Rectal smooth muscle tissue (tissue), 1 donor: ENCODE data around the gene SLMAP.

Experiments
- H3K27ac ChIP-seq: one replicate; pipeline ENCODE4 v1.7.0; 2013; ENCODE audit warnings: low read depth, low read length, inconsistent platforms
- H3K27me3 ChIP-seq: one replicate; pipeline ENCODE4 v1.7.0; 2013; ENCODE audit warnings: low read length; ENCODE audit not compliant: control insufficient read depth, insufficient read depth
- H3K36me3 ChIP-seq: one replicate; pipeline ENCODE4 v1.7.0; 2013; ENCODE audit warnings: low read length; ENCODE audit not compliant: control insufficient read depth, insufficient read depth
- H3K4me1 ChIP-seq: one replicate; pipeline ENCODE4 v1.7.0; 2013; ENCODE audit warnings: low read length; ENCODE audit not compliant: control insufficient read depth, insufficient read depth
- H3K4me3 ChIP-seq: one replicate; pipeline ENCODE4 v1.7.0; 2013; ENCODE audit warnings: low read length
- H3K9ac ChIP-seq: one replicate; pipeline ENCODE4 v1.7.0; 2013; ENCODE audit warnings: low read length

SLMAP gene

GRCh38 chr3:57784089-57784735 lies 28.1 kb downstream of the SLMAP start:
- no peaks in the 10 kb centered on the region for H3K36me3 ChIP-seq
- H3K4me3 ChIP-seq, result no peak overlapping the region
- no peak overlapping the region for H3K9ac ChIP-seq
- no peaks in the 10 kb centered on the region for H3K27me3 ChIP-seq
- no peak overlapping the region for H3K27ac ChIP-seq
- H3K4me1 ChIP-seq, result no peaks in the 10 kb centered on the region

DNA sequence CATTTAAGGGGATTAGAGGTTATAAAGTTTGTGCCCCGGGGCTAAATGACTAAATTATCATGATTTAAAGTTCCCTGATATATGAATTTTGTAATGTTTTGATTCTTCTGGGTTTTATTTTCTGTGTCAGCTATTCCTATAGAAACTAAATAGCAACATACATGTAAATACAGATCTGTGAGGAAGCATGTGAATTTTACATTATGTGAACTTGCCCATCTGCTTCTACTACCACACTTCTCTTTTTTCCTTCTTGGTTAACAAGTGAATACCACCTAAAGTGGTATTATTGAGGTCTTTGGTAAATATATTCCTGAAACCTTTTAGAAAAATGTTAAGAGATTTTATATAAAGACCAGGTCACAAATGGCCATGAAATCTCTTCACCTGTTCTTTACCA lies 29.3 kb downstream of the SLMAP start:
- Histone ChIP-seq H3K4me3 (no peak overlapping the region), H3K9ac (no peak overlapping the region), H3K27me3 (no peaks in the 10 kb centered on the region), H3K36me3 (no peaks in the 10 kb centered on the region), H3K4me1 (no peaks in the 10 kb centered on the region), H3K27ac (no peak overlapping the region)

DNA sequence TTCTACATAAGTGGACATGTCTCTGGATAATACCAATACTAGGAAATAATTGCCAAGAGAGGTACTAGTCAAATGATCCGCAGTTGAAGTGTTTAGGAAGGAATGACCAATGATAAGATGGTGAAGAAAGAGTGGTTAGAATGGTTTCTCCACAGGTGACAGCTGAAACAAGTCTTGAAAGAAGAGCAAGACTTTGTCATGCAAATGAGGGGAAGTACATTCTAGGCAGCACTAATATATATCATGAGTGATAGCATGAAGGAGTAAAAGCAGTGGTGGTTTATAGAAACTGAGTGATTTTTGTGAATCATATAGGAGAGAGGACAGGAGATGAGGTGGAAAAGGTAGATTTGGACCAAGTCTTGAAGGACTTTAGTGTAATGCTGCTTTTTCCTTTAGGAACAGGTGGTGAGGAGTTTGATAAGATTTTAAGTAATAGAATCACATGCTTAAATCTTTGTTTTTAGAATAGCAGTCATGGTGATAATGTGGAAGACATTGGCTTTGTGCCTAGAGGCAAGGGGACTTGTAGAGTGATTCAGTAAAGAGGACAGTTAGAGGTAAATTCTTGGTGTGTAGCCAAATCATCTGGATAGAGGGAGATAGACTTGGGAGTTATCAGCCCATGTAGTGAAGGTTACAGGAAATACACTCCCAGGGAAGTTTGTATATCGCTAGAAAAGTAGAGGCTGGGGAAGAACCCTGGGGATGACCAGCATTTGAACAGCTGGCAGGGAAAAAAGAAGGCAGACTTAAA lies 31.9 kb downstream of the SLMAP start:
- no peak overlapping the region for H3K9ac ChIP-seq
- H3K4me1 ChIP-seq, result no peaks in the 10 kb centered on the region
- H3K27me3 ChIP-seq, result no peaks in the 10 kb centered on the region
- no peak overlapping the region for H3K4me3 ChIP-seq
- H3K36me3 ChIP-seq, result no peaks in the 10 kb centered on the region
- H3K27ac ChIP-seq, result no peak overlapping the region

DNA sequence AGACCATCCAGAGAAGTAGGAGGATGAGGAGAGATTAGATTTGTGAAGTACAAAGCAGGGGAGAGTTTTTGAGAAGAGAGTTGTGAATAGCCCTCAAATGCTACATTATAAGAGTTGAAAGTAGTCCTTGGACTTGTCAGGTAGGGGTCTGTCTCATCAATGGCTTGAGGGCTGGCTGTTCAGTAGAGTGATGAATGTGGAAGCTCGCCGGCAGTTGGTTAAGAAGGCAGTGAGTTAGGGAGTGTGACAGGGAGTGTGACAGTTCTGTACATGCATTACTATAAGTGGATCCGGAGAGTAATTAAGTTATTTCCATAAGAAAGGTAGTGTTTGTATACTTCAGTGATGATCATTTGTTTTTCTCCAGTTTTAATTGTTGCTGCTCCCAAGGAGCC lies 32.5 kb downstream of the SLMAP start:
- Histone ChIP-seq H3K9ac (no peak overlapping the region), H3K36me3 (no peaks in the 10 kb centered on the region), H3K27ac (no peak overlapping the region), H3K27me3 (no peaks in the 10 kb centered on the region), H3K4me1 (no peaks in the 10 kb centered on the region), H3K4me3 (no peak overlapping the region)

DNA sequence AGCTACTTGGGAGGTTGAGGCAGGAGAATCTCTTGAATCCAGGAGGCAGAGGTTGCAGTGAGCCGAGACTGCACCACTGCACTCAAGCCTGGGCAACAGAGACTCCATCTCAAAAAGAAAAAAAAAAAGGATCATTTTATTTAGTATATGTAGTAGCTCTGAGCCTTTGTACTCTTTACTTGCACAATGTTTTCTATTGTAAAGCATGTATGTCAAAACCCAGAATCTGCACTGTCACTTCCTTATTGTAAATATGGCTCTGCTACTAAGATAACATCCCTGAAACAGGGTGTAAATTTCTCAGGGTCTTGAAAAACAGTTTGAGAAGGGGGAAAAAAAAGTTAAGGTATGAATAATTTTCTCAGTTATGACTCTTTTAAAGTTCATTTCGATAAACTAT lies 35.1 kb downstream of the SLMAP start:
- no peaks in the 10 kb centered on the region for H3K36me3 ChIP-seq
- no peaks in the 10 kb centered on the region for H3K27me3 ChIP-seq
- no peaks in the 10 kb centered on the region for H3K4me1 ChIP-seq
- no peak overlapping the region for H3K4me3 ChIP-seq
- no peak overlapping the region for H3K9ac ChIP-seq
- H3K27ac ChIP-seq, result no peak overlapping the region

DNA sequence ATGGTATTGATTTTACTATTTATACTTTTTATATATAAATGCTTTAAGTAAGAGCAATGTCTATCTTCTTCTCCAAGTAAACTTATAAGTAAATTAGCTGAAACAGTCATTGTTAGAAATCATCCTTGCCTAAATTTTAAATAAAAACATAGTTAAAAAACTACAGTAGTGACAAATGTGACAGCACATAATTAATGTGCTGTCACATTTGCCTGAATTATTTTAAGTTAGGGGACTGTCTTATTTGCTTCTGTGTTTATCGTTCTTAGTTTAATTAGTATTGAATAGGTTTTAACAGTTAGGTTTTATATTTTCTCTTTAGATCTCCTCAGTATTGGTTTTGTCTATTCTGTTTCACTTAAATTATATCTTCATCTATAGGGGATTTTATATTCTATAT lies 36.1 kb downstream of the SLMAP start:
- Histone ChIP-seq H3K4me1 (no peaks in the 10 kb centered on the region), H3K36me3 (no peaks in the 10 kb centered on the region), H3K27me3 (no peaks in the 10 kb centered on the region), H3K27ac (no peak overlapping the region), H3K4me3 (no peak overlapping the region), H3K9ac (no peak overlapping the region)

DNA sequence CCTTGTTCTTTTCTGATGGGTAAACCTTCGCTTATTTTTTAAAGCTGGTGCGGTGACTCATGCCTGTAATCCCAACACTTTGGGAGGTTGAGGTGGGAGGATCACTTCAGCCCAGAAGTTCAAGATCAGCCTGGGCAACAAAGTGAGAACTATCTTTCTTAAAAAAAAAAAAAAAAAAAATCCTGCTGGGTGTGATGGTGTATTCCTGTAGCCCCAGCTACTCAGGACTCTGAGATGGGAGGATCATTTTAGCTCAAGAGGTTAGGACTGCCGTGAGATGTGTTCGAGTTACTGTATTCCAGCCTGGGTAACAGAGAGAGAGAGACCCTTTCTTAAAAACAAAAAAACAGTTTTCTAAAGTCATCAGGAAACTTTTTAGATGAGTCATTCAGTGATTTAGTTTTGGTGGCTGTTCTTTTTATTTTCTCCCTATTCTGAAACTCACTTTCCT lies 37.7 kb downstream of the SLMAP start:
- H3K9ac ChIP-seq, result no peak overlapping the region
- no peaks in the 10 kb centered on the region for H3K27me3 ChIP-seq
- H3K4me3 ChIP-seq, result no peak overlapping the region
- H3K36me3 ChIP-seq, result no peaks in the 10 kb centered on the region
- no peak overlapping the region for H3K27ac ChIP-seq
- no peaks in the 10 kb centered on the region for H3K4me1 ChIP-seq

DNA sequence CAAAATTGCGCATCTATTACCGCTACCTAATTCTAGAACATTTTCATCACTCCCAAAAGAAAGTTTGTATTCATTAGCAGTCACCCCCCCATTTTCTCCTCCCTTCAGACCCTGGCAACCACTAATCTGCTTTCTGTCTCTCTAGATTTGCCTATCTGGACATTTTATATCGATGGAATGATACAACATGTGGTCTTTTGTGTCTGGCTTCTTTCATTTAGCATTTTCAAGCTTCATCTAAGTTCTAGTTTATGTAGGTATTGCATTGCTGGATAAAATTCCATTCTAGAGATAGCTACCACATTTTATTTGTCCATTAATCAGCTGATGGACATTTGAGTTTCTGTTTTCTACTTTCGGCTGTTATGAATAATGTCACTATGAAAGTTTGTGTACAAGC lies 38.4 kb downstream of the SLMAP start:
- Histone ChIP-seq H3K4me3 (no peak overlapping the region), H3K9ac (no peak overlapping the region)

GRCh38 chr3:57794951-57795350 lies 38.8 kb downstream of the SLMAP start:
- Histone ChIP-seq H3K4me3 (no peak overlapping the region), H3K4me1 (no peaks in the 10 kb centered on the region), H3K27me3 (no peaks in the 10 kb centered on the region), H3K9ac (no peak overlapping the region), H3K36me3 (no peaks in the 10 kb centered on the region), H3K27ac (no peak overlapping the region)

More for the DNA sequence above, 38.4 kb downstream of the SLMAP start:
- H3K4me1 ChIP-seq, result no peaks in the 10 kb centered on the region
- H3K27me3 ChIP-seq, result no peaks in the 10 kb centered on the region
- H3K27ac ChIP-seq, result no peak overlapping the region
- no peaks in the 10 kb centered on the region for H3K36me3 ChIP-seq

DNA sequence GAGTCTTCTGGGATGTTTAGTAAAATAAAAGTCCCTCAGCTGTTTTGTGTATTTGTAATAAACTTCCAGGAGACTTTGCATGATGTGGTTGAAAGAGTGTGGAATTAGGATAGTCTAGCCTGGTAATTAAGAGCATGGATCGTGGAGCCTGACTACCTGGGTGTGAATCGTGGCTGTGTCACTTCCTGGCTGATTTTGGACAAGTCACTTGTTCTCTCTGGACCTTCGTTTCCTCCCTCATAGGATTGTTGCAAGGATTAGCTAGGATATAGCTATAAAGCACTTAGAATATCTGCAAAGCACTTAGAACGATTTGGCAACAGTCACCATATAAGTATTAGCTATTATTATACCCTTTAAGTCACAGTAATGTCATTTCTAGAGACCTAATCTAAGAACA lies 40.2 kb downstream of the SLMAP start:
- Histone ChIP-seq H3K4me1 (no peaks in the 10 kb centered on the region), H3K4me3 (no peak overlapping the region), H3K9ac (no peak overlapping the region), H3K36me3 (no peaks in the 10 kb centered on the region), H3K27ac (no peak overlapping the region), H3K27me3 (no peaks in the 10 kb centered on the region)

- Histone ChIP-seq H3K4me3 (no peak overlapping the region), H3K27ac (no peak overlapping the region), H3K36me3 (no peaks in the 10 kb centered on the region), H3K4me1 (peaks cover 3% of the 10 kb centered on the region), H3K27me3 (no peaks in the 10 kb centered on the region), H3K9ac (no peak overlapping the region)
Observed at GRCh38 chr3:57797701-57798487, 41.8 kb downstream of the SLMAP start.

DNA sequence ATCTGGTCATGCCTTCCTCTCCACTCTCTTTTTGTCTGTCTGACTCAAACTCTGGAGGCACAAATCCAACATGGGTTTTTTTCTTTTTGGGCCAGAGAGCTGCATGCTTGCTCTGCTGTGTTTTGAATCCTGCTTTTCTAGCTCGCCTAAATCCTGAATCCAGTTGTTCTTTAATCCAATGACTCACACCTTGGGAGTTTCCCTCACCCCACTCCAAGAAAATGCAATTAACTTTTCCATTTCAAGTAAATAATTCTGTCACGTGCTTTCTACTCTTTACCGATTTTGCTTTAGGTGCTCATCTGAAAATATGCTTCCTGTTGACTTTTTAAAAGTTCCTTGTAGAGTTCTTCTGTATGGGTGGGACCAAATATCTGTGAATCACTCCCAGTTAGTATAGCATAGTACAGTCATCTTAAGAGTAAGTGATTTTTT lies 47.6 kb downstream of the SLMAP start:
- no peaks in the 10 kb centered on the region for H3K36me3 ChIP-seq
- H3K4me1 ChIP-seq, result peaks cover 16% of the 10 kb centered on the region

More for the DNA sequence above, 47.6 kb downstream of the SLMAP start:
- peak overlapping the region; percentile 24 for H3K4me3 ChIP-seq
- H3K27ac ChIP-seq, result peak overlapping the region; percentile 21
- no peak overlapping the region for H3K9ac ChIP-seq
- H3K27me3 ChIP-seq, result no peaks in the 10 kb centered on the region
